Measurements from ENCODE around the gene CDCP2.

DNA sequence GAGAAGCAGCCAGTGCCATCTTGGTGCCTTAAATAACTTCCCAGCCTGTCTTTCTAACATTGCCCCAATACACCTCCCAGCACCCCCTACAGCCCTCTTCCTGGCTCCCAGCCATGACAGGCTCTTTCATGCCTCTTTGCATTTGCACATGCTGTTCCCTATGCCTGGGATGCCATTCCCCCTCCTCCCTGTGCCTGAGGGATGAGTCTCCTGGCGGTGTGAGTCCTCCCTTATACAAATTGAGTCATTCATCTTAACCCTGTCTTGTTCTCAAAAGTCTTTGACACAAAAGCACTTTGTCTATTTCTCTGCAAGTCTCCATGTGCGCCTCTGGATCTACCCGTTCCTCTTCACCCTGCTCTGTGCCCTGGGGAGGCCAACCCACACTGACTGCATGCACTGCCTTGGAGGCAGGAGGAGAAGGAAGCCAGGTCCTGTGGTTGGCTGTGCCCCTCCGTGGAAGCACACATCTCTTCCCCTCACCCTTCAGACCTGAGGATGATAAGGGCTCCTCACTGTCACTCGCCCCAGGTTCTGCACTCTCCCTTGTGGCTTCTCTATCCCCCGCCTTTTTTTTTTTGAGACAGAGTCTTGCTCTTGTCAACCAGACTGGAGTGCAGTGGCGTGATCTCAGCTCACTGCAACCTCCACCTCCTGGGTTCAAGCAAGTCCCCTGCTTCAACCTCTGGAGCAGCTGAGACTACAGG, 25.1 kb downstream of the CDCP2 start:
- TF ChIP-seq, protein P1, sequence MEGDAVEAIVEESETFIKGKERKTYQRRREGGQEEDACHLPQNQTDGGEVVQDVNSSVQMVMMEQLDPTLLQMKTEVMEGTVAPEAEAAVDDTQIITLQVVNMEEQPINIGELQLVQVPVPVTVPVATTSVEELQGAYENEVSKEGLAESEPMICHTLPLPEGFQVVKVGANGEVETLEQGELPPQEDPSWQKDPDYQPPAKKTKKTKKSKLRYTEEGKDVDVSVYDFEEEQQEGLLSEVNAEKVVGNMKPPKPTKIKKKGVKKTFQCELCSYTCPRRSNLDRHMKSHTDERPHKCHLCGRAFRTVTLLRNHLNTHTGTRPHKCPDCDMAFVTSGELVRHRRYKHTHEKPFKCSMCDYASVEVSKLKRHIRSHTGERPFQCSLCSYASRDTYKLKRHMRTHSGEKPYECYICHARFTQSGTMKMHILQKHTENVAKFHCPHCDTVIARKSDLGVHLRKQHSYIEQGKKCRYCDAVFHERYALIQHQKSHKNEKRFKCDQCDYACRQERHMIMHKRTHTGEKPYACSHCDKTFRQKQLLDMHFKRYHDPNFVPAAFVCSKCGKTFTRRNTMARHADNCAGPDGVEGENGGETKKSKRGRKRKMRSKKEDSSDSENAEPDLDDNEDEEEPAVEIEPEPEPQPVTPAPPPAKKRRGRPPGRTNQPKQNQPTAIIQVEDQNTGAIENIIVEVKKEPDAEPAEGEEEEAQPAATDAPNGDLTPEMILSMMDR (IDR thresholded peaks at IDR 0.05; ENCODE audit: insufficient read depth, low read depth, low read length) = no peak
- TF ChIP-seq EZH2 (IDR thresholded peaks at IDR 0.05; ENCODE audit: insufficient read depth, low read length) = no peak
